SH-SY5Y (cell line): Measurements from ENCODE around the gene TRIO.

Experiments used
- GATA2 ChIP-seq: IDR thresholded peaks from 2 replicates; pipeline ENCODE4 v1.6.1; 2011; ENCODE audit warnings: mild to moderate bottlenecking, low read depth, low read length
- GATA3 ChIP-seq: IDR thresholded peaks from 2 replicates; pipeline ENCODE4 v1.6.1; 2011; ENCODE audit warnings: low read depth, mild to moderate bottlenecking, low read length, moderate library complexity

GRCh38 chr5:14108170-14108996 lies 34.8 kb upstream of the TRIO start:
- TF ChIP-seq GATA2 (no peak), GATA3 (no peak)
